Amniotic stem cell (primary cell): Measurements from ENCODE around the gene CPNE6.
"Not testable (repeated sequence)": the region's sequence is repeated elsewhere in the genome, so short reads cannot be mapped to it uniquely, and the experiment has no call there.

Experiments
- DNase-seq: peaks from one replicate; lab custom pipeline; 2025; lab: John Stamatoyannopoulos, UW

CPNE6 gene

DNA sequence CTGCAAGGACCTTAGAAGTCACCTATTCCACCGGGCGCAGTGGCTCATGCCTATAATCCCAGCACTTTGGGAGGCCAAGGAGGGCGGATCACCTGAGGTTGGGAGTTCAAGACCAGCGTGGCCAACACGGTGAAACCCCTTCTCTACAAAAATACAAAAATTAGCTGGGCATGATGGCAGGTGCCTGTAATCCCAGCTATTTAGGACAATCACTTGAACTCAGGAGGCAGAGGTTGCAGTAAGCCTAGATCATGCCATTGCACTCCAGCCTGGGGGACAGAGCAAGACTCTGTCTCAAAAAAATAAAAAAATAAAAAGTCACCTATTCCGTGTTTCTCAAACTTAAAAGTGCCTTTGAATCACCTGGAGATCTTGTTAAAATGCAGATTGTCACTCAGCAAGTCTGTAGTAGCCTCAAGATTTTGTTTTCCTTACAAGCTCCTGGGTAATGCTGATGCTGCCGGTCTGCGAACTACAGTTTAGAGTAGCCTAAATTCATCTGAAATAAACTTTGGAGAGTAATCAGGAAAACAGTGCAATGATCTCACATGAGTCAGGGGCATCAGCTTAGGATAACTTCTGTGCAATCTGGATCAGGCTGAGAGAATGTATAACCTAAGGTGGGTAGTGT lies 34.4 kb downstream of the CPNE6 start:
- not testable (repeated sequence) for DNase-seq

DNA sequence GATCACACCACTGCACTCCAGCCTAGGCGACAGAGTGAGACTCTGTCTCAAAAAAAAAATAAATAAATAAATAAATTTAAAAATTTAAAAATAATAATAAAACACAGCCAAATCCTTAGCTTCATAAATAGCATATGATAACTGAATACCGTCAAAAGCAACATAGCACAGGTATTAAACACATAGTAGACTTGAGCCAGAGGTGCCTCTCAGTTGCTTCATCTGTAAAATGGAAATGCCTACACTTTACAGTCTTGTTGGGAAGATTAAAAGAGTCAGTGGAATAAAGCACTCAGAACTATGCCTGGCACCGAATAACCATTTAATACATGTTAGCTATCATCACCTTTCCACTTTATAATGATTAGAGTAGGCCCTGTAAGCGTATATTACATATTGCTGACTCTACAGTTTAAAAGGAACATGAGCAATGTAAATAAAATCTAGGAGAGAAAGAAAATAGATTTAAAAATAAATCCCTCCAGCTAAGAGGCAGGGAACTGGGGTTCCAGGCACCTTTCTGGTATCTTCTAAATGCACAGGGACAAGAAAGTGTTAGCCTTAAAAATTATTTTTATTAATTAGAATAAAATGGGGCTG lies 35.4 kb downstream of the CPNE6 start:
- no peak for DNase-seq

DNA sequence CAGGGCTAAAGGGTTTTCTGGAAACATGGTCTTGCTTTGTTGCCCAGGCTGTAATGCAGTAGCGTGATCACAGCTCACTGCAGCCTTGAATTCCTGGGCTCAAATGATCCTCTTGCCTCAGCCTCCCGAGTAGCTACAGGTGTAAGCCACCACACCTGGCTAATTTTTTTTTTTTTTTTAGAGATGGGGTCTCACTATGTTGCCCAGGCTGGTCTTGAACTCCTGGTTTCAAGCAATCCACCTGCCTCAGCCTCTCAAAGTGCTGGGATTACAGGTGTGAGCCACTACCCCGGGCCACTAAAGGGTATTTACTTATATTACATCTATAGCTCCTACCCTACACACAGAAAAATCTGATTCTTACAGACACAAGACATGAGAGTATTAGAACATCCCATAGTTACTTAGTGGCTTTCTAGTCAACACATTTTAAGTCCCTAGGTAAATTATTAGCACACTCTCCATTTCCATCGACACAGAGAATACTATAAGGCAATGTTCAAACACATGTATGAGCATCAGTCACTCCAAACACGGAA lies 37.0 kb downstream of the CPNE6 start:
- no peak for DNase-seq

DNA sequence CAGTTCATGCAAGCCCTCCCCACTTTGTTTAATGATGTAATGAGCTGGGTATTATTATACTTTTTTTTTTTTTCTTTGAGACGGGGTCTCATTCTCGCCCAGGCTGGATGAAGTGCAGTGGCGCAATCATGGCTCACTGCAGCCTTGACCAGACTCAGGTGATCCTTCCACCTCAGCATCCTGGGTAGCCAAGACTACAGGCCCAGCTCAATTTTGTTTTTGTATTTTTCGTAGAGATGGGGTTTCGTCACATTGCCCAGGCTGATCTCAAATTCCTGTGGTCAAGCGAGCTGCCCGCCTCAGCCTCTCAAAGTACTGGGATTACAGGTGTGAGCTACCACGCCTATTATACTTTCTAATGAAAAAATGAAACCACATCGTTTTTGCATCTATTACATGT lies 38.7 kb downstream of the CPNE6 start:
- DNase-seq, result no peak

DNA sequence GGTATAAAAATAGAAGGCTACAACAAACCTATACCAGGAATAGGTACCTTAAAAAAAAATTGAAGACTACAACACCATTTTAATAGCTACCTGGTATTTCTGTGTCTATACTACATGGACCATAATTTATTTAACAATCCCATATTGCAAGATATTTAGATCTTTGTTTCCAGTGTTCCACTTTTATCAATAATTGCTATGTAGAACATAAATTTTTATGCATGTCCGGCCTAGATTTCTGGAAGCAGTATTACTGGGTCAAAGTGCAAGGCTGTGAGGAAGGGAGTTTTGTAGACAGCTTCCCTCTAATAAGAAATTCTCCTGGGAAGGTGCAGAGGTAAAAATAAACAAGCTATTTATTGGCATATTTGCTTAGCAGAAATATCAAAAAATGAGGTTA lies 39.2 kb downstream of the CPNE6 start:
- no peak for DNase-seq

DNA sequence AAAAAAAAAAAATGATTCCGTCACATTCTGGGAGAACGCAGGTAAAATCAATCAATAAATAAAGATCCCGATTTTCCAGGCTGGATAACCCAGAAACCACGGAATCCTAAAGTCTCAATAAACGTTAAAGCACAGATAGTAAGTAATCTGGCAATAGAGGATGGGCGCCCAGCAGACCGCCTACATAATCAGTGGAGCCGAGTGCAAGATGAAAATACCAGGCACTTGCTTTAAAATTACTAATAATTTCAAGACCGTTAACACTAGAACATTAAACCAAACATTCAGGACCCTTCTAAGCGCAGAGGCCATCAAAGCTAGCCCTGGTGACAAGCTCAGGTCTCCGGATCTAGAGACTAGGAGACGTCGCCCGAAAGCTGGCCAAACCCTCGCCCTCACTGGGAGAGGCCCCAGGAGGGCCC lies 42.0 kb downstream of the CPNE6 start:
- no peak for DNase-seq

DNA sequence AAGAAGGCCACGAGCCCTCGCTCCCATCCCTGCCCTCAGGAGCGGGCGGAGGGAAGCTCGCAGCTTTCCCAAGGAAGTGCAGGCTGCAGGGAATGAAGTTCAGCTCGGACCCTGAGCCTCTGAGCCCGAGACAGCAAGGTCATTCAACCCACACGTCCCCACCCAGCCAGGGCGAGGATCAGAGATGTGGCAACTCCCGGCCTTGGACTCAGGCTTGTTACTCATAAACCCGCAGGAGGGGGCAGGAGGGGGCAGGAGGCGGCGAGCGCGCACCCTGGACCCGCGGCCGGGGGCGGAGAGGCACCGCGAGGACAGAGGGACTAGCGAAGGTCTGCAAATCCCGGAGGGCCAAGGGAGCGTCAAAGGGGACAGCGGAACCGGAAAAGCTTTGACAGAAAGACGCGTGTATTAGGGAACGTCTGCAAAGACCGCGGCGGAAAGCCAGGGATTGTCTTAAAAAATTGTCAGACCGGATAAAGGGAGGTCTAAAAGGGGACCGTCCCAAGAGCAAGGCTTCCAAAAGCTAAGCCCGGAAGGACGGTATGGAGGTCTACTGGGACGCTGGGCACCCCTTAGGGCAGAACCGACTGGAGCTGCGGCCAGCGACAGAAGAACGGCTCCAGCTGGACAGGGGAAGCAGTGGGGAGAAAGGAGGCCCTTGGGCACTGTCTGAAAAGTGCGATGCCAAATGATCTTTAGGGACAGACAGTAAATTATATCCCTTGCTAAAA lies 42.6 kb downstream of the CPNE6 start:
- DNase-seq, result peak; percentile 85

DNA sequence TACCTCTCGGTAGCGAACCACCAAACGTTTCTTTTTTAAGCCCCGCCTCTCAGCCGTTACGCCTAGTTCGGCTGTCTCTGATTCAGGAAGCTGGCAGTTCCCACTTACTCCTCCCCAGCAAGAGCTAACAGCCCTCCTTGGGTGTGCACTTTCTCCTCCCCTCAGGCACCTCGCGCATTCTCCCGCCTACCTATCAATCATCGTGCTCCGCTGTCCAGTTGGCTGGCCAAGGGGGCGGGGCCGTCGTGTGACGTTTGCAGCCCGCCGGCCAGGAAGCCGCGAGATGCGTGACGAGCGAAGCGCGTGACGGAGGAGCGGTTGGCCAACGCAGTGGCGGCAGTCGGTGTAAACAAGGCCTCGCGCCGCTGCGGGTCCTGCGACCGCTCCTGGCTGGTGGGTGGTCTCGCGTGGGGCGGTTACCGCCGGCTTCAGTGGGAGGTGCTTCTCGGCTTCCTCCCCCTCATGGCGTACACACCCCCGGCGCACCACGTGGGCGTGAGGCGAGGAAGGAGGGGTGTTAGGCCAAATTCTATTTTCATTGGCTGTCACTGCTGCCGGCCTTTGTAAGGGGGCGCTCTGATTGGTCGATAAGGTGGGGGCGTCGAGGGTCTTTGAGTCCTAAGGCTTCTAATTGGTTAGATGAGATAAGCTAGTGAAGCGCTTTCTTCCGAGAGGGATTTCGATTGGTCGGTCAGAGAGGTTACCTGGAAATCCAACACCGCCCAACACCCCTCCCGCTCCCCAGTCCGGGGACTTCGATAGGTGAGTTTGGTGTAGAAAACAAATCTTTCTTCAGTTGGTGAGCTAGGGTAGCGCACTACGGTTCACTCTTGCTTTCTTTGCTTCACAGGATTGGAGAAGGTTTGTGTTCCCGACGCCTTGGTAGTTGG lies 43.4 kb downstream of the CPNE6 start, which contains the start of the genes DCAF11 and NRL:
Gene DCAF11, plus strand, starts transcription at position 246 of the 890 bp plus-strand sequence. CDS start 818 bp downstream, outside the sequence.
Gene NRL, minus strand, starts transcription at position 418 of the 890 bp plus-strand sequence. CDS start 32,101 bp downstream, outside the sequence.
- peak; percentile 98 for DNase-seq

DNA sequence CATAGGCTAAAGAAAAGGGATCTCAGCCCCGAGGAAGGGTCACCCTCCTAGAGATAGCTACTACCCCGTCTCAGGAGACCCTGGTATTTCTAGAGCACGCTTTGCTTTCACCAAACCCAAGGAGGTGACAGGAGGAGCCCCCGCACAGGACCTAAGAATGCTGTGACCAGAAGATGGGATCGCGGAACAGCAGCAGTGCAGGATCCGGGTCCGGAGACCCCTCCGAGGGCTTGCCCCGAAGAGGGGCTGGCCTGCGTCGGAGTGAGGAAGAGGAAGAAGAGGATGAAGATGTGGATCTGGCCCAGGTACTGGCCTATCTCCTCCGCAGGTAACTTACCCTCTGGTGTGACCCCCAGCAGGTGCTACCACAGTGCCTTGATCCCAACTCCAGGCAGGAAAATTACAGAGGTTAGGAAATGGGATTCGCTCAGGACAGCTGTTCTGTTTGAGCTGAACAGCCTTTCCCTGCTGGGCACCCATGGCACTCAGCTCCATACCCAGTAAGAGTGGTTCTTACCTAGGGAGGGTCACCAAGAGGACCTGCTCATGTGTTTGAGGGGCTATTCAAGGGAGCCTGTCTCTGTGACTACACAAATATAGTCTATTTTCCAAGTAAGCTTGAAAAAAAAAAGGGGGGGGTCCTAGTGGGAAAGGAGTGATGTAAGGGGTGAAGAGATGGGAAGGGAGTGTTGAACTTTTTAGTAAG lies 44.2 kb downstream of the CPNE6 start:
- DNase-seq, result no peak

DNA sequence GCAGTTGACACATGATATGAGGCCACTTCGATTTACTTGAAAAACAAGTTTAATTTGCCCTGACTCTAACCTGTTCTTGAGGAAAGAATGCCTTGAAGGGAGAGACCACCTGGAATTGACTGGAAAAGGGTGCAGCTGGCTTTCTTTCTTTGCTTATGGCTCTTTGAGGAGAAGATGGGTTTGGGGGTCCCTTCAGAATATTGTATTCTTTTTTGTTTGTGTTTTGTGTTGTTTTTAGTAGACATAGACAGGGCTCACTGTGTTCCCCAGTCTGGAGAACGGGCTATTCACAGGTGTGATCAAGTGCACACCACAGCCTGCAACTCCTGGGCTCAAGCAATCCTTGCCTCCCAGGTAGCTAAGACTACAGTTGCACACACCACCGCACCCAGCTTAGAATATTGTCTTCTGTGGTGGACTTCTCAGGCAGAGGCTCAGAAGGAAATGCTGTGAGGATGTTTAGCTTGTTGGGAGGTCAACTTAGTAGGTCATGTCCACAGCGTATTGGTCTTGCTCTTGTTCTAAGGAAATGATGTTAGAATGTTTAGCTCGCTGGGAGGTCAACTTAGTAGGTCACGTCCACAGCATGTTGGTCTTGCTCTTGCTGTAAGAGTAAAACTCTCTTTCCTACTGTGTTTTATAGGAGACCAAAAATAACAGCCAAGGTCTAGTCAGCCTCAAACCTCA lies 44.9 kb downstream of the CPNE6 start:
- no peak for DNase-seq

DNA sequence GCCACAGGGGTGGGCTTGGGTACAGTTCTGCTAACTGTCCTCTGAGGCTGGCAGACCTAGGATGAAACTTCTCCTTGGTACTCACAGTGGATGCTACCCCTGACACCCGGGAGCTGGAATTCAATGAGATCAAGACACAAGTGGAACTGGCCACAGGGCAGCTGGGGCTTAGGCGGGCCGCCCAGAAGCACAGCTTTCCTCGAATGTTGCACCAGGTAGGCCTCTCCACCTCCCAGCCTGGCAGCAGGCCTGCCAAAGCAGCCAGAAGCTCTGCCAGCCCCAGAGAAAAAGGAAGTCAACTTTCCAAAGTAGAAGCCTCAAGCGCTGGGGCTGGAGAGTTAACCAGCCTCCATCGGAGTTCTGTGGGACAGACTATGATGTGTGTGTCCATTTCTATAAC lies 45.8 kb downstream of the CPNE6 start:
- no peak for DNase-seq

DNA sequence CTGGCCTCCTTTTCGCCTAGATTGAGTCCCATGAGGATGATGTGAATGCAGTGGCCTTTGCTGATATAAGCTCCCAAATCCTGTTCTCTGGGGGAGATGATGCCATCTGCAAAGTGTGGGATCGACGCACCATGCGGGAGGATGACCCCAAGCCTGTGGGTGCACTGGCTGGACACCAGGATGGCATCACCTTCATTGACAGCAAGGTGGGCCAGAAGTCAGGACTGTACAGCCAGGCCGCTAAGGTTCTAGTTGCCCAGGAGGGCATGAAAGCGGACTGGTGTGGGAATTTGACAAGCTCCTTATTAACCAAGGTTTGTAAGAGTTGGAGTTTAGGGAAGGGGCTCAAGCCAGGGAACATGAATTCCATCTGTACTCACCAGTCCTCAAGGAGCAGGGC lies 48.3 kb downstream of the CPNE6 start:
- no peak for DNase-seq

DNA sequence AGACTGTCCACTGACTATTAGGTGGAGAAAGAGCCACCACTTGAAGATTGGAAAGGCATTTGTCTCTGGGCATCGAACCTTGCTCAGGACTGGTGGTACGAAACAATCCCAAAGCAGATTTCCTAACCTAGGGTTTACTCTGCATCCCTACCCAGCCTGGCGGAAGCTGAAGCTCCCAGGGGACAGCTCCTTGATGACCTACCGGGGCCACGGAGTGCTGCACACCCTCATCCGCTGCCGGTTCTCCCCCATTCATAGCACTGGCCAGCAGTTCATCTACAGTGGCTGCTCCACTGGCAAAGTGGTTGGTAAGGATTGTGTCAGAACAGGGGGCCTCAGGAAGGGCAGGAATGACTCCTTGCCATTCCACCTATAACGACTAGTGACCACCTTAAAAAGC lies 49.8 kb downstream of the CPNE6 start:
- no peak for DNase-seq

DNA sequence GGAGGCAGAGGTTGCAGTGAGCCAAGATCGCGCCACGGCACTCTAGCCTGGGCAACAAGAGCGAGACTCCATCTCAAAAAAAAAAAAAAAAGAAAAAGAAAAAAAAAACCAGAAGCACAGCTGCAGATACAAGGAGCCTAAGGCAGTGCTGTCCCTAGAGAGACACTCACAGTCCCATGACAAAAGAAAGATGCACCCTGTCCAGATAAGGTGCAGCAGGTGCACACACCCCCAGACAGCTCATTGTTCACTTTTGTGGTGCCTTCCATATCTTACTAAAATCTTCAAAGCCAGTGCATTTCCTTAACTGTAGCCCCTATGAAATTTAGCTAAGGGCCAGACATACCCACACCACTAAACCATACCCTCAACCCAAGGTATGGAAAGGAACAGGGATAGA lies 51.1 kb downstream of the CPNE6 start:
- no peak for DNase-seq

DNA sequence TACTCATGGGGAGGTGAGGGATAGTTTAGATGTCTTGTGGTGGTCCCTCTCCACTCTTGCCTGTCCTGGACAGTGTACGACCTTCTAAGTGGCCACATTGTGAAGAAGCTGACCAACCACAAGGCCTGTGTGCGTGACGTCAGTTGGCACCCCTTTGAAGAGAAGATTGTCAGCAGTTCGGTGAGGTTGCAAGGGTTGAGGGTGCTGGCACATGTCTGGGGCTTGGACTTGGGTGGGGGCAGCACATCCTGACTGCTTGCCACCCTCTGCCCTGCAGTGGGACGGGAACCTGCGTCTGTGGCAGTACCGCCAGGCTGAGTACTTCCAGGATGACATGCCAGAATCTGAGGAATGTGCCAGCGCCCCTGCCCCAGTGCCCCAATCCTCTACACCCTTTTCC lies 51.5 kb downstream of the CPNE6 start:
- no peak for DNase-seq

DNA sequence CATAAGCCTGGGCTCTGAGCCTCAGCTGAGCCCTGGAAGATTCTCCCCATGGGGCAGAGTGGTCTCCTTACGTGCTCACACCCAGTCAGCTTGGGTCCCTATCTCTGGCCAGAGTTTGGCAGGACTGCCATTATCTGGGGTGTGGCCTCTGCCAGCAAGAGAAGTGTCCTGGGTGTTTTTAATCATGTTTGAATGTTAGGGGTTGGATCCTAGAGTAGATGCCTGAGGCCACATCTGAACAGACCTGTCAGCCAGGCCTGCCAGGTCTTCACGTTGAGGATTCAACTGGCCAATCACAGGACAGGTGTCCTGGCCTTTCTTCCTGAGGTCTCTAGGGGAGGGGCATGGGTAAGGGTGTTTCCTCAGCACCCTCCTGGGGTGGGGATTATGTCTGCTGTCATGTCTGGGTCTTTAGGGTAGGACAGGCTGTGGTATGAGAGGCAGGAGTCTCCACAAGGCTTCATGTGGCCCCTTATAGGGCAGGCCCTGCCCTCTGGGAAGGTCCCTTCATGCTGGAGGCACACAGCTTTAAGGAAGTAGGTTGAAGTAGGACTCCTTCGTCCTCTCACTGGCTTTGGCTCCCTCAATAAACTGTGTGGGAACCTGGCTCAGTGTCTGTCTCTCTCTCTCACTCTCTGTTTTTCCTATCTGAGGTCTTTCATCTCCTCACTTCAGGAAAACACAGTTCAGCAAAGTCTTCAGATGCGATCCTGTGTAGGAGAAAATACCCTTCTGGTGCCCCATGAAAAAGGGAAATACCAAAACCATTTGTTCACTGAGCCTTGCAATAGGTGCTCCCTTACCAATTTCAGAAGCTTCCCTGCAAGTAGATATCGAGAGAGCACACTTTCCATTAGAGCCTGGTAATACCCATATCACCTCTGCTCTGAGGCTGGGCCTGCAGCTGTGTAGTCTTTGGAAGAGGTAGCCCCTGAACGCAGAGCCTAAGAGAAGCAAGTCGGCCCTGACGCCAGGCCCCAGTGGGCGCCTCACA lies 52.4 kb downstream of the CPNE6 start:
- DNase-seq, result no peak

DNA sequence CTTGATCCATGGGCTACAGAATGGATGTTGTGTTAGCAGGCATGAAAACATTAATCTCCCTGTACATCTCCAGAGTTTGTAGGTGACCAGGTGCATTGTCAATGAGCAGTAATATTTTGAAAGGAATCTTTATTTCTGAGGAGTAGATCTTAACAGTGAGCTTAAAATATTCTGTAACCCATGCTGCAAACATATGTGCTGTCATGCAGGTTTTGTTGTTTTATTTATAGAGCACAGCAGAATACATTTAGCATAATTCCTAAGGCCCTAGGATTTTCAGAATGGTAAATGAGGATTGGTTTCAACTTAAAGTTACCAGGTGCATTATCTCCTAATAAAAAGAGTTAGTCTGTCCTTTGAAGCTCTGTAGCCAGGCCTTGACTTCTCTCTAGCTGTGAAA lies 55.6 kb downstream of the CPNE6 start:
- DNase-seq, result no peak

DNA sequence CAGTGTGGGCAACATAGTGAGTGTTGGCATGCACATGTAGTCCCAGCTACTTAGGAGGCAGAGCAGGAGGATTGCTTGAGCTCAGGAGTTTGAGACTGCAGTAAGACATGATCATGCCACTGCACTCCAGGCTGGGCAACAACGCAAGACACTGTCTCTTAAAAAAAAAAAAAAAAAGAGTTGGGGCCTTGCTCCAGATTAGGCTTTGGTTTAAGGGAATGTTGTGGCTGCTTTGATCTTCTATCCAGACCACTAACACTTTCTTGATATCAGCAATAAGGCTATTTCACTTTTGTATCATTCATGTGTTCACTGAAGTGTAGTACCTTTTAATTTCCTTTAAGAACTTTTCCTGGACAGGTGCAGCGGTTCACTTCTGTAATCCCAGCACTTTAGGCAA lies 56.3 kb downstream of the CPNE6 start:
- no peak for DNase-seq
